ENCODE data around the gene RHOA.

- TF ChIP-seq ZNF747 (tag by site-specific recombination; IDR thresholded peaks at IDR 0.05) (no peak), ZNF561 (tag by site-specific recombination; IDR thresholded peaks at IDR 0.05; ENCODE audit: borderline replicate concordance) (no peak), CTCF (tag by site-specific recombination; IDR thresholded peaks at IDR 0.05) (no peak), MYNN (tag by site-specific recombination; IDR thresholded peaks at IDR 0.05; ENCODE audit: borderline replicate concordance) (no peak), ZNF157 (tag by site-specific recombination; IDR thresholded peaks at IDR 0.05) (no peak), KLF10 (tag by site-specific recombination; IDR thresholded peaks at IDR 0.05) (no peak), ZNF19 (tag by site-specific recombination; IDR thresholded peaks at IDR 0.05; ENCODE audit: low read depth) (no peak), ZNF292 (tag by site-specific recombination; IDR thresholded peaks at IDR 0.05; ENCODE audit: borderline replicate concordance, low read depth) (no peak), ZNF645 (tag by site-specific recombination; IDR thresholded peaks at IDR 0.05) (no peak), ZNF610 (tag by site-specific recombination; IDR thresholded peaks at IDR 0.05; ENCODE audit: borderline replicate concordance) (no peak), ZNF391 (tag by site-specific recombination; IDR thresholded peaks at IDR 0.05; ENCODE audit: borderline replicate concordance, low read depth) (no peak), ELK4 (IDR thresholded peaks at IDR 0.05; ENCODE audit: borderline replicate concordance, low read depth, low read length) (no peak), ZBTB49 (tag by site-specific recombination; IDR thresholded peaks at IDR 0.05; ENCODE audit: low read depth) (no peak)
- TF ChIP-seq, protein P1, sequence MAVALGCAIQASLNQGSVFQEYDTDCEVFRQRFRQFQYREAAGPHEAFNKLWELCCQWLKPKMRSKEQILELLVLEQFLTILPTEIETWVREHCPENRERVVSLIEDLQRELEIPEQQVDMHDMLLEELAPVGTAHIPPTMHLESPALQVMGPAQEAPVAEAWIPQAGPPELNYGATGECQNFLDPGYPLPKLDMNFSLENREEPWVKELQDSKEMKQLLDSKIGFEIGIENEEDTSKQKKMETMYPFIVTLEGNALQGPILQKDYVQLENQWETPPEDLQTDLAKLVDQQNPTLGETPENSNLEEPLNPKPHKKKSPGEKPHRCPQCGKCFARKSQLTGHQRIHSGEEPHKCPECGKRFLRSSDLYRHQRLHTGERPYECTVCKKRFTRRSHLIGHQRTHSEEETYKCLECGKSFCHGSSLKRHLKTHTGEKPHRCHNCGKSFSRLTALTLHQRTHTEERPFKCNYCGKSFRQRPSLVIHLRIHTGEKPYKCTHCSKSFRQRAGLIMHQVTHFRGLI (tag by site-specific recombination; IDR thresholded peaks at IDR 0.05), result no peak
These were observed 10.8 kb upstream of the RHOA start, which contains the start of gene AMT for GRCh38 chr3:49422379-49423248.

Measured in HEK293 (cell line).